ENCODE results near the gene UBE2E3.

- TF ChIP-seq, protein P1, sequence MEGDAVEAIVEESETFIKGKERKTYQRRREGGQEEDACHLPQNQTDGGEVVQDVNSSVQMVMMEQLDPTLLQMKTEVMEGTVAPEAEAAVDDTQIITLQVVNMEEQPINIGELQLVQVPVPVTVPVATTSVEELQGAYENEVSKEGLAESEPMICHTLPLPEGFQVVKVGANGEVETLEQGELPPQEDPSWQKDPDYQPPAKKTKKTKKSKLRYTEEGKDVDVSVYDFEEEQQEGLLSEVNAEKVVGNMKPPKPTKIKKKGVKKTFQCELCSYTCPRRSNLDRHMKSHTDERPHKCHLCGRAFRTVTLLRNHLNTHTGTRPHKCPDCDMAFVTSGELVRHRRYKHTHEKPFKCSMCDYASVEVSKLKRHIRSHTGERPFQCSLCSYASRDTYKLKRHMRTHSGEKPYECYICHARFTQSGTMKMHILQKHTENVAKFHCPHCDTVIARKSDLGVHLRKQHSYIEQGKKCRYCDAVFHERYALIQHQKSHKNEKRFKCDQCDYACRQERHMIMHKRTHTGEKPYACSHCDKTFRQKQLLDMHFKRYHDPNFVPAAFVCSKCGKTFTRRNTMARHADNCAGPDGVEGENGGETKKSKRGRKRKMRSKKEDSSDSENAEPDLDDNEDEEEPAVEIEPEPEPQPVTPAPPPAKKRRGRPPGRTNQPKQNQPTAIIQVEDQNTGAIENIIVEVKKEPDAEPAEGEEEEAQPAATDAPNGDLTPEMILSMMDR (IDR thresholded peaks at IDR 0.05; ENCODE audit: low read length) = no peak
- no peak for TF ChIP-seq EZH2 (IDR thresholded peaks at IDR 0.05; ENCODE audit: borderline replicate concordance, low read length)
Measured at GRCh38 chr2:181004647-181005325, 24.4 kb downstream of the UBE2E3 start.
